Natural killer cell (primary cell): ENCODE measurements around the gene CHRD. TPM values are rescaled to one million over a fixed set of nuclear protein-coding genes. Genes with fewer than 3 reads are reported as not detected.

Source experiments
- ATAC-seq, 3 donors: fragments of 150-1000 bp in 2 of 3; fragments of 200-7000 bp in 1 of 3; cut with Tn5 transposase; 1 replicate in 1 of 3; 2 replicates in 2 of 3; pipeline ENCODE4 v1.10.0; 2021; ENCODE audit warnings: mild to moderate bottlenecking in 2 of 3, moderate library complexity in 2 of 3
- DNase-seq, 2 donors: peaks; one replicate each; pipeline versions ENCODE4 v3.0.0 to v3.0.0-alpha.2; 2013 to 2021; ENCODE audit warnings: mixed read lengths in 1 of 2
- H3K27ac ChIP-seq: one replicate; pipeline ENCODE4 v1.5.1; 2013; ENCODE audit warnings: mild to moderate bottlenecking, low read length
- H3K27me3 ChIP-seq: one replicate; pipeline ENCODE4 v1.6.1; 2013; ENCODE audit warnings: low read length; ENCODE audit not compliant: control insufficient read depth, insufficient read depth
- H3K36me3 ChIP-seq: one replicate; pipeline ENCODE4 v1.6.1; 2013; ENCODE audit warnings: low read length; ENCODE audit not compliant: control insufficient read depth, insufficient read depth
- H3K4me1 ChIP-seq: one replicate; pipeline ENCODE4 v1.6.1; 2013; ENCODE audit warnings: low read length; ENCODE audit not compliant: control insufficient read depth, insufficient read depth
- H3K4me3 ChIP-seq: one replicate; pipeline ENCODE4 v1.5.1; 2013; ENCODE audit warnings: low read length
- H3K9me3 ChIP-seq: one replicate; pipeline ENCODE4 v1.6.1; 2013; ENCODE audit warnings: low read length; ENCODE audit not compliant: control insufficient read depth, insufficient read depth
- H3K27ac Mint-ChIP-seq, 2 donors: one replicate each; pipeline ENCODE4 v1.8.0; 2022; ENCODE audit warnings: mild to moderate bottlenecking in 2 of 2, mixed read lengths in 2 of 2, moderate library complexity in 1 of 2
- H3K27me3 Mint-ChIP-seq, 2 donors: one replicate each; pipeline ENCODE4 v1.8.0; 2022; ENCODE audit warnings: low read depth in 2 of 2, mixed read lengths in 2 of 2
- H3K36me3 Mint-ChIP-seq: one replicate; pipeline ENCODE4 v1.8.0; 2022; ENCODE audit warnings: mixed read lengths
- H3K4me1 Mint-ChIP-seq, 2 donors: one replicate each; pipeline ENCODE4 v1.8.0; 2022; ENCODE audit warnings: mixed read lengths in 2 of 2
- H3K4me3 Mint-ChIP-seq: one replicate; pipeline ENCODE4 v1.8.0; 2022; ENCODE audit warnings: mild to moderate bottlenecking, moderate library complexity, mixed read lengths
- H3K9me3 Mint-ChIP-seq, 2 donors: one replicate each; pipeline ENCODE4 v1.8.0; 2022; ENCODE audit warnings: mixed read lengths in 2 of 2
- CTCF ChIP-seq: fragments of 200-600 bp; IDR thresholded peaks from one replicate; pipeline ENCODE4 v1.8.0; 2022; ENCODE audit warnings: antibody characterized with exemption
- WGBS: methylation state at CpG from one replicate; pipeline ENCODE4 v1.1.7; 2013; ENCODE audit warnings: missing lambda C conversion rate; ENCODE audit not compliant: insufficient coverage; 5-methylcytosine and 5-hydroxymethylcytosine counted together
- intact Hi-C: fragments of 100-400 bp; cut with micrococcal nuclease; formaldehyde crosslinking; loops from one replicate; pipeline ENCODE4 v1.14.2; 2022
- total RNA-seq, 4 donors: library from RNA; stranded (reverse); fragments of 120-200 nt in 1 of 4; gene quantifications; one replicate each; pipeline versions ENCODE4 v1.2.3 to v1.2.4, GENCODE V29; 2013 to 2022

The CHRD gene
- total RNA-seq, 3 donors from 2014 or later (not counting 1 experiment from before 2014, with no cell fraction given): 0.78 TPM; not detected in 2

- H3K27ac Mint-ChIP-seq: no peak overlapping the region
- Histone ChIP-seq H3K27me3 (no peaks in the 10 kb centered on the region), H3K4me3 (no peak overlapping the region), H3K9me3 (no peaks in the 10 kb centered on the region), H3K36me3 (no peaks in the 10 kb centered on the region), H3K4me1 (peaks cover 32% of the 10 kb centered on the region), H3K27ac (no peak overlapping the region)
- 95% methylated on average over 14 of the region's 14 CpGs for WGBS
- no peak for ATAC-seq
- H3K4me3 Mint-ChIP-seq: no peak overlapping the region
- no peaks in the 10 kb centered on the region for H3K9me3 Mint-ChIP-seq
- peaks cover 9 to 31% of the 10 kb centered on the region in 2 donors for H3K4me1 Mint-ChIP-seq
- DNase-seq: no peak
- intact Hi-C loops: no loop called here
- H3K27me3 Mint-ChIP-seq: peaks cover 0 to 3% of the 10 kb centered on the region in 2 donors
- no peak for TF ChIP-seq CTCF
- no peaks in the 10 kb centered on the region for H3K36me3 Mint-ChIP-seq
Measured at GRCh38 chr3:184358921-184359350, 20.9 kb upstream of the CHRD start.

- WGBS: 95% methylated on average over 9 of the region's 9 CpGs
- H3K4me1 ChIP-seq: peaks cover 32% of the 10 kb centered on the region
- DNase-seq (no peak), ATAC-seq (no peak)
- TF ChIP-seq CTCF: no peak
- H3K9me3 ChIP-seq: no peaks in the 10 kb centered on the region
- H3K27ac Mint-ChIP-seq: peak overlapping the region in 1 of 2 donors; percentile 2
- no peak overlapping the region for H3K27ac ChIP-seq
- no peak overlapping the region for H3K4me3 ChIP-seq
- no peaks in the 10 kb centered on the region for H3K27me3 ChIP-seq
- H3K36me3 Mint-ChIP-seq: no peaks in the 10 kb centered on the region
- H3K27me3 Mint-ChIP-seq: peaks cover 0 to 3% of the 10 kb centered on the region in 2 donors
- peaks cover 12 to 36% of the 10 kb centered on the region in 2 donors for H3K4me1 Mint-ChIP-seq
- intact Hi-C loops: no loop called here
- H3K9me3 Mint-ChIP-seq: no peaks in the 10 kb centered on the region
- H3K4me3 Mint-ChIP-seq: peak overlapping the region; percentile 81
- no peaks in the 10 kb centered on the region for H3K36me3 ChIP-seq
Measured at GRCh38 chr3:184359610-184360009, 20.2 kb upstream of the CHRD start.

GRCh38 chr3:184360070-184360928 is 19.6 kb upstream of the CHRD start:
- Mint-ChIP-seq H3K27me3 (peaks cover 0 to 3% of the 10 kb centered on the region in 2 donors), H3K9me3 (no peaks in the 10 kb centered on the region), H3K4me3 (peak overlapping the region; percentile 81), H3K36me3 (no peaks in the 10 kb centered on the region), H3K4me1 (peaks cover 19 to 43% of the 10 kb centered on the region in 2 donors), H3K27ac (peak overlapping the region in 1 of 2 donors; percentile 79)
- Histone ChIP-seq H3K36me3 (no peaks in the 10 kb centered on the region), H3K27me3 (no peaks in the 10 kb centered on the region), H3K4me3 (no peak overlapping the region), H3K4me1 (peaks cover 32% of the 10 kb centered on the region), H3K27ac (no peak overlapping the region), H3K9me3 (no peaks in the 10 kb centered on the region)
- DNase-seq: no peak
- no peak for TF ChIP-seq CTCF
- no peak for ATAC-seq
- intact Hi-C loops: no loop called here
- 94% methylated on average over 10 of the region's 12 CpGs for WGBS
